Thyroid gland (tissue), 4 donors: Measurements from ENCODE around the gene TOM1L2. TPM values are rescaled to one million over a fixed set of nuclear protein-coding genes. Genes with fewer than 3 reads are reported as not detected.
A peak's percentile ranks its signal among the peaks of the same experiment; 100 is the strongest.

Source experiments
- DNase-seq, 2 donors: peaks; one replicate each; pipeline ENCODE4 v3.0.0-alpha.2; 2019
- H3K27ac ChIP-seq, 3 donors: fragments of 200-600 bp; sonication (generic); 1 replicate in 2 of 3; 2 replicates in 1 of 3; pipeline ENCODE4 v1.5.1; 2016 to 2019; ENCODE audit warnings: mild to moderate bottlenecking in 1 of 3, moderate library complexity in 1 of 3
- H3K27me3 ChIP-seq: fragments of 200-600 bp; sonication (generic); one replicate; pipeline ENCODE4 v1.5.1; 2019
- H3K36me3 ChIP-seq, 2 donors: fragments of 200-600 bp; sonication (generic); one replicate each; pipeline ENCODE4 v1.5.1; 2016 to 2019
- H3K4me1 ChIP-seq, 2 donors: fragments of 200-600 bp; sonication (generic); one replicate each; pipeline ENCODE4 v1.5.1; 2017 to 2019
- H3K4me3 ChIP-seq, 3 donors: fragments of 200-600 bp; sonication (generic); replicated peaks in 1 of 3; 1 replicate in 2 of 3; 2 replicates in 1 of 3; pipeline ENCODE4 v1.5.1; 2016; ENCODE audit warnings: mild to moderate bottlenecking in 1 of 3
- H3K9me3 ChIP-seq: fragments of 200-600 bp; sonication (generic); one replicate; pipeline ENCODE4 v1.5.1; 2017
- POLR2A ChIP-seq, 2 donors: fragments of 450-650 bp; IDR thresholded peaks; one replicate each; pipeline ENCODE4 v1.6.1; 2017; ENCODE audit warnings: antibody characterized with exemption in 2 of 2, mild to moderate bottlenecking in 2 of 2, moderate library complexity in 1 of 2
- WGBS, 2 donors: methylation state at CpG; one replicate each; pipeline ENCODE4 v1.1.5; 2017; 5-methylcytosine and 5-hydroxymethylcytosine counted together
- intact Hi-C: fragments of 100-400 bp; cut with DNase I; formaldehyde crosslinking; loops from one replicate; pipeline ENCODE4 v1.15.1; 2023
- total RNA-seq, 4 donors: library from RNA; depleted of rRNA; stranded (reverse); fragments of >200 nt; gene quantifications; one replicate each; pipeline ENCODE4 v1.2.3, GENCODE V29; 2016
- TF ChIP-seq, protein P1 (sequence below), 6 experiments: fragments of 200-600 bp in 3 of 6; fragments of 450-650 bp in 3 of 6; sonication (generic) in 3 of 6; IDR thresholded peaks; one replicate each; pipeline ENCODE4 v1.5.1; 2016 to 2019; ENCODE audit warnings: antibody characterized with exemption in 6 of 6, mild to moderate bottlenecking in 2 of 6, inconsistent platforms in 1 of 6, moderate library complexity in 1 of 6

Gene TOM1L2
- total RNA-seq, 4 donors from 2014 or later: 138 to 881 (median 257) TPM

GRCh38 chr17:17930674-17931073 is 41.5 kb downstream of the TOM1L2 start:
- intact Hi-C loops: no loop called here
- H3K36me3 ChIP-seq: no peaks in the 10 kb centered on the region
- H3K4me3 ChIP-seq: no peak overlapping the region
- peak overlapping the region; percentile 70 to 89 (median 73) for H3K27ac ChIP-seq
- H3K27me3 ChIP-seq: no peaks in the 10 kb centered on the region
- no peaks in the 10 kb centered on the region for H3K9me3 ChIP-seq
- no peak for DNase-seq
- H3K4me1 ChIP-seq: peaks cover 60 to 91% of the 10 kb centered on the region in 2 donors
- TF ChIP-seq POLR2A (IDR thresholded peaks at IDR 0.05): no peak
- TF ChIP-seq, protein P1, sequence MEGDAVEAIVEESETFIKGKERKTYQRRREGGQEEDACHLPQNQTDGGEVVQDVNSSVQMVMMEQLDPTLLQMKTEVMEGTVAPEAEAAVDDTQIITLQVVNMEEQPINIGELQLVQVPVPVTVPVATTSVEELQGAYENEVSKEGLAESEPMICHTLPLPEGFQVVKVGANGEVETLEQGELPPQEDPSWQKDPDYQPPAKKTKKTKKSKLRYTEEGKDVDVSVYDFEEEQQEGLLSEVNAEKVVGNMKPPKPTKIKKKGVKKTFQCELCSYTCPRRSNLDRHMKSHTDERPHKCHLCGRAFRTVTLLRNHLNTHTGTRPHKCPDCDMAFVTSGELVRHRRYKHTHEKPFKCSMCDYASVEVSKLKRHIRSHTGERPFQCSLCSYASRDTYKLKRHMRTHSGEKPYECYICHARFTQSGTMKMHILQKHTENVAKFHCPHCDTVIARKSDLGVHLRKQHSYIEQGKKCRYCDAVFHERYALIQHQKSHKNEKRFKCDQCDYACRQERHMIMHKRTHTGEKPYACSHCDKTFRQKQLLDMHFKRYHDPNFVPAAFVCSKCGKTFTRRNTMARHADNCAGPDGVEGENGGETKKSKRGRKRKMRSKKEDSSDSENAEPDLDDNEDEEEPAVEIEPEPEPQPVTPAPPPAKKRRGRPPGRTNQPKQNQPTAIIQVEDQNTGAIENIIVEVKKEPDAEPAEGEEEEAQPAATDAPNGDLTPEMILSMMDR (IDR thresholded peaks at IDR 0.05): no peak

- H3K36me3 ChIP-seq: no peaks in the 10 kb centered on the region
- peak; percentile 86 to 90 for DNase-seq
- no peaks in the 10 kb centered on the region for H3K9me3 ChIP-seq
- peak overlapping the region; percentile 70 to 89 (median 85) for H3K27ac ChIP-seq
- WGBS, 2 donors: 32 to 47% methylated on average over 2 of the region's 2 CpGs
- no peak overlapping the region for H3K4me3 ChIP-seq
- peaks cover 63 to 89% of the 10 kb centered on the region in 2 donors for H3K4me1 ChIP-seq
- TF ChIP-seq POLR2A (IDR thresholded peaks at IDR 0.05): no peak
- TF ChIP-seq, protein P1 (IDR thresholded peaks at IDR 0.05): no peak
- intact Hi-C loops: loop anchor here (10.0 kb wide), 1 partner anchor 225 kb away; no protein-coding TSS in a partner anchor
- no peaks in the 10 kb centered on the region for H3K27me3 ChIP-seq
These were observed 42.4 kb downstream of the TOM1L2 start for GRCh38 chr17:17929655-17930380.

DNA sequence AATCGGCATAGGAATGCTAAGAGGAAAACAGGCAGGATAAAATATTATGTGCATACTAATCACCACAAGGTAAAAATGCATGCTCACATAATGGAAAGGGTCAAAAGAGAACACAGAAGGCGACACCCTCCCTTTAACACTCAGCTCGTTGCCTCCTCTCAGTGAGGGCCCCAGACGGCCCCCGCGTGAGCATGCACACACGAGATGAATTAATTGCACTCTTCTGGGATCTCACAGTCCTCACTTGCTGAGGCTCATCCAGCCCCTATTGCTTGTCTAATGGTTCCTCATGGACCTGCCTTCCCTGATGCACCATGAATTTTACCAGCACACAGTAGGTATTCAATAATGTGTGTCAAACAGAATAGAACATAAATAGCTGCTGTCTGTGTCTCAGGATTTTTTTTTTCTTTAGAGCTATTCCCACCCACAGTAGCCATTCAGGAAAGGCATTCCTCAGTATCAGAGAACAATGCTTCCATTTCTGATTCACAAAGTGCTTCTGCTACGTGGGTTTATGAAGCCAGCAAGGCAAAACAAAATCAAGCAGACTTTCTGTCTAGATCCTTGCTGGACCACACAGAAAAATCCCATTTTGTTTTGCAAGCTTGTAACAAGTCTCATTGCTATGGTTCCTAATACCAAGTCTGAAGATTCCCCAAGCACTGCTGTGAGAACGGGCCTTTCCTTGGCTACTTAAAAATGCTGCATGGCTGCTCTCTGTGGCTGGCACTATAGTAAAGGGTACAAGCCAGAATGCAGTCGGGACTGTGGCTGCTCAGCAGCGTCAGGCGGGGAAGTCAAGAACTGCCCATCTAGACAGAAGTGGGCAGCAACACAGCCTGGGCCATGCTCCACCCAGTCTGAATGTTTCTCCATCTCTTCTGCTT is 43.6 kb downstream of the TOM1L2 start:
- Histone ChIP-seq H3K4me1 (peaks cover 74 to 89% of the 10 kb centered on the region in 2 donors), H3K36me3 (no peaks in the 10 kb centered on the region), H3K4me3 (no peak overlapping the region), H3K27ac (peak overlapping the region; percentile 68 to 89 (median 85)), H3K9me3 (no peaks in the 10 kb centered on the region), H3K27me3 (no peaks in the 10 kb centered on the region)
- peak; percentile 43 to 59 for DNase-seq
- intact Hi-C loops: loop anchor here (10.0 kb wide), 1 partner anchor 224 kb away; no protein-coding TSS in a partner anchor
- no peak for TF ChIP-seq POLR2A (IDR thresholded peaks at IDR 0.05)
- TF ChIP-seq, protein P1 (IDR thresholded peaks at IDR 0.05): no peak
- 30 to 41% methylated on average over 12 of the region's 12 CpGs for WGBS, 2 donors

- WGBS, 2 donors: 32 to 41% methylated on average over 5 of the region's 5 CpGs
- Histone ChIP-seq H3K4me3 (no peak overlapping the region), H3K36me3 (no peaks in the 10 kb centered on the region), H3K4me1 (peaks cover 86 to 94% of the 10 kb centered on the region in 2 donors), H3K27me3 (no peaks in the 10 kb centered on the region), H3K27ac (peak overlapping the region; percentile 68 to 89 (median 85)), H3K9me3 (no peaks in the 10 kb centered on the region)
- TF ChIP-seq, protein P1 (IDR thresholded peaks at IDR 0.05): no peak
- TF ChIP-seq POLR2A (IDR thresholded peaks at IDR 0.05): no peak
- intact Hi-C loops: loop anchor here (10.0 kb wide), 1 partner anchor 222 kb away; no protein-coding TSS in a partner anchor
- DNase-seq: peak in 1 of 2 donors; percentile 32
These were observed 45.3 kb downstream of the TOM1L2 start for GRCh38 chr17:17926840-17927449.
